Retinal pigment epithelial cell (primary cell): ENCODE measurements around the gene GLYATL1B.
"Not testable (repeated sequence)": the region's sequence is repeated elsewhere in the genome, so short reads cannot be mapped to it uniquely, and the experiment has no call there.

Source experiments
- DNase-seq: peaks from one replicate; pipeline ENCODE4 v3.0.0-alpha.2; 2010; ENCODE audit warnings: low read depth
- H3K4me3 ChIP-seq: 2 replicates; pipeline ENCODE4 v1.5.1; 2011; ENCODE audit warnings: mild to moderate bottlenecking, low read length, control low read depth, moderate library complexity
- TF ChIP-seq, protein P1 (sequence below): conservative IDR thresholded peaks from 2 replicates; pipeline ENCODE4 v1.5.1; 2011; ENCODE audit warnings: low read depth, low read length, control low read depth, inconsistent platforms

GLYATL1B gene, protein sequence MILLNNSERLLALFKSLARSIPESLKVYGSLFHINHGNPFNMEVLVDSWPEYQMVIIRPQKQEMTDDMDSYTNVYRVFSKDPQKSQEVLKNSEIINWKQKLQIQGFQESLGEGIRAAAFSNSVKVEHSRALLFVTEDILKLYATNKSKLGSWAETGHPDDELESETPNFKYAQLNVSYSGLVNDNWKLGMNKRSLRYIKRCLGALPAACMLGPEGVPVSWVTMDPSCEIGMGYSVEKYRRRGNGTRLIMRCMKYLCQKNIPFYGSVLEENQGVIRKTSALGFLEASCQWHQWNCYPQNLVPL

DNA sequence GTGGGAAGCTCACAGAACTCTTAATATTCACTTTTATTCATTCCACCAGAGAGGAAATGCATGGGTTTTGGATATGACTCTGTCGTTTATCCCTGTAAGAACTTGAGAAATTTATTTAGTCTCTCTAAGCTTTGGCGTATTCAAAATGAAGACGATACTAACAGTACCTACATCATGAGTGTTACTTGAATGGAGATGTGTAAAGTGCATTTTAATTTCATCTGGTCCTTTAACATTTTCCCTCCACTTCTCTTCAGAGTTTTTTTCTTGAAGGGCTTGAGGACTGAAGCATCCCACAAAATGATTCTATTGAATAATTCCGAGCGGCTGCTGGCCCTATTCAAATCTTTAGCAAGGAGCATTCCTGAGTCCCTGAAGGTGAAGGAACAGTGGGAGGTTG, at the start of gene GLYATL1B:
Gene GLYATL1B, plus strand, starts transcription at position 301 of the 400 bp plus-strand sequence. Its CDS starts 0 bp downstream, at position 301.
- not testable (repeated sequence) for H3K4me3 ChIP-seq, DNase-seq

GRCh38 chr11:59036542-59036941, 49.6 kb upstream of the GLYATL1B start:
- not testable (repeated sequence) for DNase-seq, H3K4me3 ChIP-seq

DNA sequence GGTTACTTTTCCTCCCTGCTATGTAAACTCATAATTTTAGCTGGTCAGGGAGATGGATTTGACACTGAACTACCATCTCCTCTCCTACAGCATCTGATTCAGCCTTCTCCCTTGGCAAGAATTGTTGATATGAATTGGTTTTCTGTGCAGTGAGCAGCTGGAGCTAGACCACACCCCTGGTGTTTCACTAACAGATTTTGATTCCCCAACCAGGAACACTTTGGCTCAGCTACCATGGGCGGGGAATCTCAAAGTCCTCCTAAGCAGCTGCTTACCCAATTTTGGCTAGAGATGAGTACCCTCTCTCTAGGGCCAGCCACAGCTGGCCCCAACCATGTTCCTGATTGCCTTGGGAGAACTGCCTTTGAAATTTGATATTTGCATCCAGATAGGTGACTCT, 48.7 kb upstream of the GLYATL1B start:
- not testable (repeated sequence) for H3K4me3 ChIP-seq, DNase-seq

DNA sequence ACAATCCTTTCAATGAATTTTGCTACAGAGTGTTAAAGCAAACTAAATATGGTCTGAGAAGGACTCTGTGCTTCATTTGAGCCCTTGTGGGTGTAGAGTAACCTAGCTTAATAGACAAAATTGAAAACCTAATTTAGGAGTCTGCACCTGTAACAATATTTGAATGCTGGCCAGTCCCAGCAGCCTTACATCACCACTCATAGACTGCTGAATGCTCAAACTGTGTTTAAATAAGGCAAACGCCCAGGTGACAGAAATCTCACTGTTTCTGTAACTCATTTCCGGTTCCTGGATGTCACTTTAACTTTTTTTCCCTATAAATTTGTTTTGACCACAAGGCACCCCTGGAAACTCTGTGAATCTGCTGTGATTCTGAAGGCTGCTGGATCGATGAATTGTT, 45.5 kb upstream of the GLYATL1B start:
- TF ChIP-seq, protein P1, sequence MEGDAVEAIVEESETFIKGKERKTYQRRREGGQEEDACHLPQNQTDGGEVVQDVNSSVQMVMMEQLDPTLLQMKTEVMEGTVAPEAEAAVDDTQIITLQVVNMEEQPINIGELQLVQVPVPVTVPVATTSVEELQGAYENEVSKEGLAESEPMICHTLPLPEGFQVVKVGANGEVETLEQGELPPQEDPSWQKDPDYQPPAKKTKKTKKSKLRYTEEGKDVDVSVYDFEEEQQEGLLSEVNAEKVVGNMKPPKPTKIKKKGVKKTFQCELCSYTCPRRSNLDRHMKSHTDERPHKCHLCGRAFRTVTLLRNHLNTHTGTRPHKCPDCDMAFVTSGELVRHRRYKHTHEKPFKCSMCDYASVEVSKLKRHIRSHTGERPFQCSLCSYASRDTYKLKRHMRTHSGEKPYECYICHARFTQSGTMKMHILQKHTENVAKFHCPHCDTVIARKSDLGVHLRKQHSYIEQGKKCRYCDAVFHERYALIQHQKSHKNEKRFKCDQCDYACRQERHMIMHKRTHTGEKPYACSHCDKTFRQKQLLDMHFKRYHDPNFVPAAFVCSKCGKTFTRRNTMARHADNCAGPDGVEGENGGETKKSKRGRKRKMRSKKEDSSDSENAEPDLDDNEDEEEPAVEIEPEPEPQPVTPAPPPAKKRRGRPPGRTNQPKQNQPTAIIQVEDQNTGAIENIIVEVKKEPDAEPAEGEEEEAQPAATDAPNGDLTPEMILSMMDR, result no peak
- DNase-seq, result no peak
- H3K4me3 ChIP-seq, result no peak overlapping the region

DNA sequence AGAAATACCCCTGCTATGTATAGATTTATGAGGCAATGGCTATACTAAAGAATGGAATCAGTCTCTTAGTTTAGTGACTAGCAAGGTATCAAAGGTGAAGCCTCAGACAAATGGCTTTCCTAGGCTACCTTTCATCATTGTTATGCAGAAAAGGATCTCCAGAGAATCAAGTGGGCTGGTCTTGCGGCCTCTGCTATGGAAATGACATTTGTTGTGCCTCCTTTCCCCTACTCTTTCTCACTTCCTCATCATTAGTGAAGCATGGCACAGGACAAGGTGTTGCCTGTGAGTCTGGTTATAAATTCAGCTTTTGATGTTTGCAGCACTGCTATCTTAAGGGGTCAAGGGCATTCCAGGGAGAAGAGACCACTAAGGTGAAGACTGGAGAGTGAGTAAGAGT, 34.7 kb upstream of the GLYATL1B start:
- DNase-seq, H3K4me3 ChIP-seq: not testable (repeated sequence)

DNA sequence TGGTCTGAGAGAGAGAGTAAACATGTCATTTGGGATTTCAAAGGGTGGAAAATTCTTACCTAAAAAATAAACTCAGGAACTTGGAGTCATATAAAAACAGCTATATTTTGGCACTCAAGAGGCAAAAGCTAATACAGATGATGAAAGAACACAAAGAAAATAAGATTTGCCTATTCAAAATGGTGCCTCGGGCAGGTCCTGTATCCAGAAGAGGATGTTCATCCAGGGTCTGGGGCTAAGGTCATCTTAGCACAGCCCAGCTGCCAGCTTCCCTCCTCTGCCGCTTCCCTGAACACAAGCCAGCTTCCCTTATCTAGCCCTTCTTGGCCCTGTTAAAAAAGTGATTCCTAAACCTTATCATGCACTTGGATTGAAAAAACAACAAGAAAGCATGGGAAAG, 33.8 kb upstream of the GLYATL1B start:
- H3K4me3 ChIP-seq, DNase-seq: not testable (repeated sequence)

GRCh38 chr11:59053387-59053786, 32.7 kb upstream of the GLYATL1B start:
- TF ChIP-seq, protein P1, result peak; percentile 75
- no peak for DNase-seq
- H3K4me3 ChIP-seq, result no peak overlapping the region

GRCh38 chr11:59058120-59059033, 27.7 kb upstream of the GLYATL1B start:
- TF ChIP-seq, protein P1, result peak; percentile 94
- peak; percentile 86 for DNase-seq
- peak overlapping the region; percentile 38 for H3K4me3 ChIP-seq

GRCh38 chr11:59060096-59060495, 26.0 kb upstream of the GLYATL1B start:
- not testable (repeated sequence) for H3K4me3 ChIP-seq, DNase-seq

- no peak overlapping the region for H3K4me3 ChIP-seq
- DNase-seq, result no peak
- TF ChIP-seq, protein P1, result no peak
These were observed 23.2 kb upstream of the GLYATL1B start for GRCh38 chr11:59062602-59063529.

- not testable (repeated sequence) for H3K4me3 ChIP-seq, DNase-seq
These were observed 21.9 kb upstream of the GLYATL1B start for GRCh38 chr11:59063996-59064727.
